GM20000 (cell line): ENCODE data around the gene C11orf54.

Experiments used
- DNase-seq: peaks from one replicate; pipeline ENCODE4 v3.0.0; 2012; ENCODE audit warnings: low spot score
- TF ChIP-seq, protein P1 (sequence below): IDR thresholded peaks from 2 replicates; pipeline ENCODE4 v1.5.1; 2012; ENCODE audit warnings: mild to moderate bottlenecking, control low read depth; ENCODE audit errors: extremely low read depth, missing control alignments

C11orf54 gene

DNA sequence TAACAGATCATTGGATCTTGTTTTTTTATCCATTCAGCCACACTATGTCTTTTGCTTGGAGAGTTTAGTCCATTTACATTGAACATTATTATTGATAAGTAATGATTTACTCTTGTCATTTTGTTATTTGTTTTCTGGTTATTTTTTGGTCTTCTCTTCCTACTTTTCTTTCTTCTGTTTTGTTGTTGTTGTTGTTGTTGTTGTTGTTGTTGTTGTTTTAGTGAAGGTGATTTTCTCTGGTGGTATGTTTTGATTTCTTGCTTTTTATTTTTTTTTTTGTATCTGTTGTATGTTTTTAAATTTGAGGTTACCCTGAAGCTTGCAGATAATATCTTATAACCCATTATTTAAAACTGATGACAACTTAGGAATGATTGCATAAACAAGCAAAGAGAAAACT, 28.8 kb upstream of the C11orf54 start:
- TF ChIP-seq, protein P1, sequence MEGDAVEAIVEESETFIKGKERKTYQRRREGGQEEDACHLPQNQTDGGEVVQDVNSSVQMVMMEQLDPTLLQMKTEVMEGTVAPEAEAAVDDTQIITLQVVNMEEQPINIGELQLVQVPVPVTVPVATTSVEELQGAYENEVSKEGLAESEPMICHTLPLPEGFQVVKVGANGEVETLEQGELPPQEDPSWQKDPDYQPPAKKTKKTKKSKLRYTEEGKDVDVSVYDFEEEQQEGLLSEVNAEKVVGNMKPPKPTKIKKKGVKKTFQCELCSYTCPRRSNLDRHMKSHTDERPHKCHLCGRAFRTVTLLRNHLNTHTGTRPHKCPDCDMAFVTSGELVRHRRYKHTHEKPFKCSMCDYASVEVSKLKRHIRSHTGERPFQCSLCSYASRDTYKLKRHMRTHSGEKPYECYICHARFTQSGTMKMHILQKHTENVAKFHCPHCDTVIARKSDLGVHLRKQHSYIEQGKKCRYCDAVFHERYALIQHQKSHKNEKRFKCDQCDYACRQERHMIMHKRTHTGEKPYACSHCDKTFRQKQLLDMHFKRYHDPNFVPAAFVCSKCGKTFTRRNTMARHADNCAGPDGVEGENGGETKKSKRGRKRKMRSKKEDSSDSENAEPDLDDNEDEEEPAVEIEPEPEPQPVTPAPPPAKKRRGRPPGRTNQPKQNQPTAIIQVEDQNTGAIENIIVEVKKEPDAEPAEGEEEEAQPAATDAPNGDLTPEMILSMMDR, result no peak
- no peak for DNase-seq

DNA sequence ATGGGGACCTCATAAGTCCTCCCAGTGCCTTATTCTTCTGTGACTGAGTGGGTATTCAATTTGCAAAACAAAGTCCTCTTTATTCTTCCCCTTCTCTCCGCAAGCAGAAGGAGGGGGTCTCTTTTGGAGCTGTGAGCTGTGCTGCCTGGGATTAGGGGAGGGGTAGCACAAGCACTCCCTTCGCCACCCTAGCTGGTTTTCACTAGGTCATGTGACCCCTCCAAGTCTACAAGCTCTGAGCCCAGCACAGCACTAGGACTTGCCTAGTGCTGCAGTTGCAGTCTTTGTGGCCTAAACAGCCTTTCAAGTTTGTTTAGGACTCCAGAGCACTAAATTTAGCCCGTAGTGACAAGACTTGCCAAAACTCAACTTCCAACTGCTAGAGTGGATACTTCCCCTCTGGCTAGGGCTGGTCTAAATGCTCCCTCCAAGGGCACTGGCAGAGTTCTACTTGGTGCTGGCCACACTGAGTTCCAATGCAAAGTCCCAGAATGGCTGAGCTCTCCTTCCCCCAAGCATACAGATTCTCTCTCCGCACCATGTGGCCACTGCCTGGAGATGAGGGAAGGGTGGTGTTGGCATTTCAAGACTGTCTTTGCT, 25.6 kb upstream of the C11orf54 start:
- TF ChIP-seq, protein P1, result no peak
- no peak for DNase-seq

DNA sequence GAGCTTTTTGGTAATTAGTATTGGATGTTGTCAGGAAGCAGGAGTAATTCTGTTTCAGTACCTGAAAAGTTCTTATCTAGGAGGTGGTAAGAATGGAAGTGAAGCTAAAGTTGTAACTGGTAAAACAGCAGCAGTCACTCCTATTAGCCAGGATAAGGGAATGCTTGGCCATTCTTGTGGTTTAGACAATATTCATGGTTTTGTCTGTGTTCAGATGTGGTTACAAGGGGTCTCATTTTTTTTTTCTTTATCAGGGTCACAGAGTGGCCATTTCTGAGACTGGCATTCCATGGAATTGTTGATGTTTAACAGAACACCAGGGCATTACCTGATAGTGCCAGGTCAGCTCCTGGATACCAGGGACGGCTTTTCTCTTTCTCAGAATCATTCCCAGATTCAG, 24.0 kb upstream of the C11orf54 start:
- TF ChIP-seq, protein P1, result no peak
- no peak for DNase-seq

DNA sequence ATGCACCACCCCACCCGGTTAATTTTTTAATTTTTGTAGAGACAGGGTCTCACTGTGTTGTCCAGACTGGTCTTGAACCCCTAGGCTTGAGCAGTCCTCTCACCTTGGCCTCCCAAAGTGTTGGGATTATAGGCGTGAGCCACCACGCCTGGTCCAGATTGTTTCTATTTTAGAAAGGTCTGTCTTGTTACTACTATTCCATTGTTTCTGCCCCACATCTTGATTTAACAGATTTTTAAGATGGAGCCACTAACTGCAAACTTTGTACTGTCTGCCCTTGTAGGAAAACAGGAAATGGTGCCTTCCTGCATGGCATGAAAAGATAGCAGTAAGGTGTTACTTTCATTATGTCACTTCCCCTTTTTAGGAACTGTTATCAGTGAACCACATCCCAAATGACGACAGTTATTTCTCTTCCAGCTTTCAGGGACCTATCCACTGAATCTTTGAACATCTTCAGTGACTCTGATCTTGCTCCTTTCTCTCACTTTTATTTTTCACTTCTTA, 23.4 kb upstream of the C11orf54 start:
- DNase-seq, result peak; percentile 34
- TF ChIP-seq, protein P1, result no peak

DNA sequence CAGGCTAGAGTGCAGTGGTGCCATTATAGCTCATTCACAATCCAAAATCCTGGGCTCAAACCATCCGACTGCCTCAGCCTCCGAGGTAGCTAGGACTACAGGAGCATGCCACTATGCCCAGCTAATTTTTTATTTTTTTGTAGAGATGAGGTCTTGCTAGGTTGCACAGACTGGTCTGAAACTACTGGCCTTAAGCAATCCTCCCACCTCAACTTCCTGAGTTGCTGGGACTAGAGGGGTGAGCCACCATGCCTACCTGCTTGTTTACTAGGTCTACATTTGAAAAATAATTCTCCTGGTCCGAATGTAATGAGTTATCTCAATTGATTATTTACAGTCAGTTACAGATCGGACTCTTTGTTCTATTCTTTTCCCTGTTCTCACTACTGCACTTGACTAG, 22.2 kb upstream of the C11orf54 start:
- TF ChIP-seq, protein P1, result no peak
- no peak for DNase-seq

DNA sequence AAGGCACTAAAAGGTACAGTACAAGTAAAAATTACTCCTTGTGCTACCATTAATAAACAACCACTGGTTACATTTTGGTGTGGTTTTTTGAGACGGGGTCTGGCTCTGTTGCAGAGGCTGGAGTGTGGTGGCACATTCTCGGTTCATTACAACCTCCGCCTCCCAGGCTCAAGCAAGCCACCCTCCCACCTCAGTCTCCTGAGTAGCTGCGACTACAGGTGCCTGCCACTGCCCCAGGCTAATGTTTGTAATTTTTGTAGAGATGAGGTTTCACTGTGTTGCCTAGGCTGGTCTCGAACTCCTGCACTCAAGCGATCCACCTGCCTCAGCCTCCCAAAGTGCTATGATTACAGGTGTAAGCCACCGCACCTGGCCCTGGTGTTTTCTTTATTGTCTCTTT, 20.9 kb upstream of the C11orf54 start:
- TF ChIP-seq, protein P1, result no peak

DNA sequence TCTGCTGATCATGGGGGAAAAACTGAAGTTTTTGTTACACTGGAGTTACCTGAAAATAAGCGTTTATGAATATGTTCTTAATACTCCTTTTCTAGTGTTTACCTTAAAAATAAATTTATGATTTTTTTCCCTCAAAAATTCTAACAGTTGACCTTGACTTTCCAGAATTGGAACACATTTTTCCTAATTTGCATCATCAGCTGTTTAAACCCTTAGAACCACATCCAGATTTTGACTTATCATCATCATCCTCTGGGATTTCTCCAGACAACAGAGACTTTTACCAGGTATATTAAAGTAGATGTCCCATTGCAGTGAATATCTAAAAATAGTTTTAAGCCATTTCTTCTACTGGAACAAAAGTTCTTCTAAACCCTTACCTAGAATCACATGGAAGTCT, 17.4 kb upstream of the C11orf54 start:
- TF ChIP-seq, protein P1, result no peak
- DNase-seq, result no peak

More for the DNA sequence above, 20.9 kb upstream of the C11orf54 start:
- no peak for DNase-seq
